ENCODE measurements around the gene CARMIL1. TPM values are rescaled to one million over a fixed set of nuclear protein-coding genes. Genes with fewer than 3 reads are reported as not detected.

The CARMIL1 gene
- total RNA-seq, 1 experiment from 2014 or later: 23.6 TPM

- no peak overlapping the region for H3K27ac ChIP-seq (ENCODE audit: insufficient read length, low read depth, low read length)
- no CpG with 5 or more reads among the region's 2 CpGs for WGBS (ENCODE audit: extremely low coverage, insufficient read length, low lambda C conversion rate)
- no peaks in the 10 kb centered on the region for H4K20me1 ChIP-seq (ENCODE audit: control insufficient read depth, insufficient read depth, insufficient read length)
- Mint-ChIP-seq H3K36me3 (ENCODE audit: insufficient read depth in 1 of 3, low read depth in 3 of 3) (peaks cover 0 to 5% (median 3%) of the 10 kb centered on the region in 3 experiments; a peak in 3 of 7 replicates), H3K27me3 (ENCODE audit: low read depth) (no peaks in the 10 kb centered on the region), H3K4me1 (no peaks in the 10 kb centered on the region), H3K4me3 (no peak overlapping the region), H3K27ac (no peak overlapping the region; a peak in 1 of 7 replicates), H3K9me3 (no peaks in the 10 kb centered on the region)
- H3K4me1 ChIP-seq (ENCODE audit: insufficient read depth, low read length): no peaks in the 10 kb centered on the region
- no peak overlapping the region for H3K23ac ChIP-seq (ENCODE audit: insufficient read length, low read depth, low read length)
- H2BK20ac ChIP-seq (ENCODE audit: low read depth, low read length, poor library complexity, severe bottlenecking): no peak overlapping the region
- H4K5ac ChIP-seq (ENCODE audit: insufficient read length, low read depth, low read length): no peak overlapping the region
- no peak overlapping the region for H2BK5ac ChIP-seq (ENCODE audit: insufficient read length, low read length)
- no peak overlapping the region for H2BK120ac ChIP-seq (ENCODE audit: low read depth, low read length, poor library complexity, severe bottlenecking)
- H3K23me2 ChIP-seq (ENCODE audit: insufficient read length, low read depth, low read length, poor library complexity, severe bottlenecking): no peaks in the 10 kb centered on the region
- no peak overlapping the region for H2AFZ ChIP-seq (ENCODE audit: low read length)
- H3K56ac ChIP-seq (ENCODE audit: insufficient read length, low read depth, low read length): no peak overlapping the region
- no peak overlapping the region for H4K8ac ChIP-seq (replicated peaks; ENCODE audit: insufficient read length, low read depth, low read length)
- H3K14ac ChIP-seq (ENCODE audit: insufficient read depth, low read length): no peak overlapping the region
- no peaks in the 10 kb centered on the region for H3K27me3 ChIP-seq (ENCODE audit: insufficient read depth, low read length)
- no peaks in the 10 kb centered on the region for H3K9me3 ChIP-seq (ENCODE audit: control insufficient read depth, low read depth, low read length)
- H2BK15ac ChIP-seq (ENCODE audit: low read depth, low read length): no peak overlapping the region
- no peak overlapping the region for H4K91ac ChIP-seq (ENCODE audit: insufficient read length, low read depth, low read length)
- H3K4me2 ChIP-seq (ENCODE audit: insufficient read depth, insufficient read length, low read length): no peak overlapping the region
- TF ChIP-seq CTCF (conservative IDR thresholded peaks at IDR 0.05): no peak
- H2BK12ac ChIP-seq (ENCODE audit: insufficient read length, low read depth, low read length): no peak overlapping the region
- no peak overlapping the region for H3K18ac ChIP-seq (ENCODE audit: insufficient read length, low read depth, low read length)
- no peak overlapping the region for H3K9ac ChIP-seq (ENCODE audit: extremely low read depth, insufficient read length, low read length)
- H3K79me1 ChIP-seq (ENCODE audit: insufficient read depth, low read depth, low read length, poor library complexity, severe bottlenecking): no peaks in the 10 kb centered on the region
- H3K79me2 ChIP-seq (ENCODE audit: insufficient read depth, low read length): no peaks in the 10 kb centered on the region
- H3K4ac ChIP-seq (ENCODE audit: low read depth, low read length): no peak overlapping the region
- DNase-seq: no peak
- H3T11ph ChIP-seq (ENCODE audit: low read length): no peak overlapping the region
- H2AK5ac ChIP-seq (ENCODE audit: insufficient read length, low read length): no peak overlapping the region
Observed at GRCh38 chr6:25511376-25511775, 232.2 kb downstream of the CARMIL1 start.

All from H9 (cell line).